AG10803 (cell line): Measurements from ENCODE around the gene CDK14.
"Not testable (repeated sequence)": the region's sequence is repeated elsewhere in the genome, so short reads cannot be mapped to it uniquely, and the experiment has no call there.

Source experiments
- DNase-seq: peaks from one replicate; pipeline ENCODE4 v3.0.0; 2010; ENCODE audit warnings: low read depth
- H3K4me3 ChIP-seq: 2 replicates; pipeline ENCODE4 v1.5.1; 2011; ENCODE audit warnings: mild to moderate bottlenecking, low read length, control low read depth
- TF ChIP-seq, protein P1 (sequence below): conservative IDR thresholded peaks from 2 replicates; pipeline ENCODE4 v1.5.1; 2011; ENCODE audit warnings: mild to moderate bottlenecking, low read length, control low read depth, inconsistent platforms

CDK14 gene

DNA sequence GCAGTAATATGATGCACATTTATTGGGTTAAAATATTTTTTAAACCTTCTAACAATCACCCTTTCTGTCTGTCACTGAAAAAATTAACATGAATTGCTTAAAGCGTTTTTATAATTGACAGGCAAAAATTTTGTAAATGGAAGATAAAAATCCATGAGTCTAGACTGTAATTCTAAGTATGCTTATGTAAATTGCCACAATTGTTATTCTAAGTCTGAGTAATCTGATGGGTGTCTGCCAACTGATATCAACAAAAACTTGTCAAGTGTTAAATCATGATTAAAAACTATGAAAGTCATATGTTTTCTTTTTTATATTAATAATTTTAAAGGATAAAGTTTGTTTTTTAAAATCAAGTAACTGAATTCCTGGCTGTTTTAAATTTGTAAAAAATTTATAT, 208.2 kb downstream of the CDK14 start:
- DNase-seq, result no peak
- TF ChIP-seq, protein P1, sequence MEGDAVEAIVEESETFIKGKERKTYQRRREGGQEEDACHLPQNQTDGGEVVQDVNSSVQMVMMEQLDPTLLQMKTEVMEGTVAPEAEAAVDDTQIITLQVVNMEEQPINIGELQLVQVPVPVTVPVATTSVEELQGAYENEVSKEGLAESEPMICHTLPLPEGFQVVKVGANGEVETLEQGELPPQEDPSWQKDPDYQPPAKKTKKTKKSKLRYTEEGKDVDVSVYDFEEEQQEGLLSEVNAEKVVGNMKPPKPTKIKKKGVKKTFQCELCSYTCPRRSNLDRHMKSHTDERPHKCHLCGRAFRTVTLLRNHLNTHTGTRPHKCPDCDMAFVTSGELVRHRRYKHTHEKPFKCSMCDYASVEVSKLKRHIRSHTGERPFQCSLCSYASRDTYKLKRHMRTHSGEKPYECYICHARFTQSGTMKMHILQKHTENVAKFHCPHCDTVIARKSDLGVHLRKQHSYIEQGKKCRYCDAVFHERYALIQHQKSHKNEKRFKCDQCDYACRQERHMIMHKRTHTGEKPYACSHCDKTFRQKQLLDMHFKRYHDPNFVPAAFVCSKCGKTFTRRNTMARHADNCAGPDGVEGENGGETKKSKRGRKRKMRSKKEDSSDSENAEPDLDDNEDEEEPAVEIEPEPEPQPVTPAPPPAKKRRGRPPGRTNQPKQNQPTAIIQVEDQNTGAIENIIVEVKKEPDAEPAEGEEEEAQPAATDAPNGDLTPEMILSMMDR, result no peak
- no peak overlapping the region for H3K4me3 ChIP-seq

- not testable (repeated sequence) for H3K4me3 ChIP-seq, DNase-seq
These were observed 219.4 kb downstream of the CDK14 start for GRCh38 chr7:90815552-90815951.

DNA sequence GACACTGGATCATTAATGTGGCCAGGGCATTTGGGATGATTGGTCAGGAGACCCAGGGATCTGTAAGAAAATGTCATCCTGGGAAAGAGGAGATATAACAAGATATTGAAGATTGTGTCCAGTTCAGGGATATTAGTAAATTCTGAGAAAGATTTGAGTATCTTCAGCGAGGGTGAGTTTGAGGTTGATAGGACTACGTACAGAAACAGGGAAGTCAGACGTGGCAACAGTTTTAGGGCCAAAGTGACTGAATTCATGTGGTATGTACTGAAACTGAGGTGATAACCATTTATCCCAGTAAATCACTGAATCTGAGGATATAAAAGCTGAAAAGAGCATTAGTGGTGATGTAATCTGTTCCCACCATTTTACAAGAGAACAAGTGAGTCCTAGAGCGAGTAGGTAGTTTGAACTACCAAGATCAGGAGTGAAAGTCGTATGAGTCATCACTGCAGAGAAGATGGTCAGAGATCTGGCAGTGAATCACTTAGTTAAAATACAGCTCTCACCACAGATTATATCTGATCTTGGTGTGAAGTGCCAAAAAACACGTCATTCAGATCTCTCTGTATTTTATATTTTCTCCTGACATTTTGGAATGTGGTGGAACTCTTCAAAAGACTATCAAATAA, 220.5 kb downstream of the CDK14 start:
- H3K4me3 ChIP-seq, result no peak overlapping the region
- peak; percentile 87 for DNase-seq
- TF ChIP-seq, protein P1, result no peak

DNA sequence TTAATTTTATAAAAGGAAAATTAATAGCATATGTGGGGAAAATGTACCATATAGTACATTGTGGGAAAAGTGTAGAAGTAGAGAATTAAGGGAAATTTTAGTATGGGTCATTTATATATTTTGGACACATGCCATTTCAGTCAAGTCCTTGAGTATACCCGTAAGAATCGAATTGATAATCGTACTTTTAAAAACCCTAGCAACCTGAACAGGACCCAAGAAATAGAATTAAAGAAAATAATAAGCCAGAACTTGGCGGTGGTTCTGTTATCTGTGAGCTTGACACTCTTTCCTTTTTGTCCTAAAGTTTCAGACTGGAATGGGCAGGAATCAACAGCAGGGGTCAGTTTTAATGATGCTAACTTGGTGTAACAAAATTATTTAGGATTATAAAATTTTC, 221.0 kb downstream of the CDK14 start:
- H3K4me3 ChIP-seq, result no peak overlapping the region
- TF ChIP-seq, protein P1, result no peak
- DNase-seq, result no peak

DNA sequence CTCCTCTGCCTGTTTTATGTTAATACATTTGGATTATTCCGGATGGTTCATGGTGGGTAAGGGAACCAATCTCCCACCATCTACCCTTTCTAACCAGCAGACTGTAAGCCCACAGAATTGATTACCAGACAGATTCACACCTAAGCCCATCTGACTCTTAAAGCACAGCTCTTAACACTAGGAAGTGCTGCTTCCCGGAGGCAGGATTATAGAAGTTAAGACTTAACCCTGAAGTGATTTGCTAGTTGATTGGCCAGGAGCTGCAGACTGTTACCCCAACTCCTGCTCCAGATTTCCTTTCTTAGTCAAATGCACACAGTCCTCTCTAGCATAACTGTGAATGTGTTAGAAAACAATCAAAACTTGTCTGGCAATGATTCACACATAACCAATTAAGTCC, 221.7 kb downstream of the CDK14 start:
- DNase-seq, result no peak
- no peak overlapping the region for H3K4me3 ChIP-seq
- TF ChIP-seq, protein P1, result no peak

DNA sequence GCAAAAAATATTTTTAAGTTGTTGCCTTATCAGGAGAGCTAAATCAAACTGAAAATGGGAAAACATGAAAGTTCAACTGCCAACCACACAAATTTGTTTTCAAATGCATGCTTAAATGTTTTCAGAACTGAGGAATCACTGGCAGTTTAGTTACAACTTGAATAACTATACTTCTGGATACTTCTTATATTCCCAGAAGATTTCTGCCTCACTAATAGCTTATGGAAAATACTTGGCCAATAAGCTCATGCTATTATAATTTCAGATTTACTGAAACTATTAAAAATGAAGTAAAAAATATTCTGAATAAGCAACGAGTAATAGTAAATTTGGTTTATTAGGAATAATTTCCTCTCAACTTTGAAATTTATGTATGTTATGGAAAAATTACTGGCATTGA, 222.2 kb downstream of the CDK14 start:
- TF ChIP-seq, protein P1, result no peak

GRCh38 chr7:90821961-90822620, 226.0 kb downstream of the CDK14 start:
- DNase-seq, result no peak
- no peak overlapping the region for H3K4me3 ChIP-seq
- TF ChIP-seq, protein P1, result no peak

More for the DNA sequence above, 222.2 kb downstream of the CDK14 start:
- DNase-seq, result no peak
- no peak overlapping the region for H3K4me3 ChIP-seq
